ENCODE data around the gene EFNA2.

Gene EFNA2

DNA sequence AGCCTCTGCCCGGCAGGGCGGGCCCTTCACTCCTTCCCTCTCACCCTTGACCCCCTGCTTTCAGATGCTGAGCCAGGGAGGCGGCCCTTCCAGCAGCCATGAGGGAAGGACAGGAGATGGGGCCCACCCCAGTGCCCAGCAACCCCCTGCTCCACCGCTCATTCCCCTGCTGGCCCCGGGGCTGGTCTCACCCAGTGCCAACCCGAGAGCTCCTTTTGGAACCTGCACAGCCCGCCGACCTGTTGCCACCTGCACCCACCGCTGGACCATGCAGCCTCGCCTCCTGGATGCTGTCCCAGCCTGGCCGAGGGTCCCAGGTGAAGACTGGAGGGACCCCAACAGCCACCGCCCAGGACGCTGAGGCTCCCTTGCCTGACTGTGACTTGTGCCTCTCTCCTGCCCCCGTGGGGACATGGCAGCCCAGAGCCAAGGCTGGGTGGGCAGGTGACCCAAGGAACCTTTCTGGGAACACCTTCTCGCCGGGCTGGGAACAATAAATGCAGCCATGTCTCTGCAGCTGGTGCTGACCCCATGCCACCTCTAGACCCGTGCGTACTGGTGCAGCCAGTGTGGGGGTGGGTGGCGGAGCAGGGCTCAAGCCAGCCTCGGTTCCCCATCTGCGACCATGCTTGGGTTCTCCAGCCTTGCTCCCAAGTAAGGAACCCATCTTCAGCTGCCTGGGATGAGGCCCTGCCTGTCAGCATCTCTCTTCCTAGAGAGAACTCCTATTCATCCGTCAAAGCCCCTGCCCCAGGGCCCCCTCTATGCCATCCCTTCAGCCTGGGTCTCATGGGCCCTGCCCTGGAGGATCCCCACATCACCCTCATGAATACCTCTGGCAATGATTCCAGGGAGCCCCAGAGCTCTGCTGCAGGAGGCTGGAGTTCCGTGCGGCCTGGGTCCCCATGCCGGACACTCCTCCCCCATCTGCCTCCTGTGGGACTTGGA, 6.7 kb upstream of the EFNA2 start:
- H3K27me3 Mint-ChIP-seq, result peaks cover under 1% of the 10 kb centered on the region
- ATAC-seq (no peak), DNase-seq (no peak)
- H3K4me1 Mint-ChIP-seq, result peaks cover 23% of the 10 kb centered on the region
- no peaks in the 10 kb centered on the region for H3K9me3 Mint-ChIP-seq
- no peak overlapping the region for H3K27ac Mint-ChIP-seq
- H3K4me3 Mint-ChIP-seq, result no peak overlapping the region
- peaks cover 16% of the 10 kb centered on the region for H3K36me3 Mint-ChIP-seq (ENCODE audit: low read depth)

DNA sequence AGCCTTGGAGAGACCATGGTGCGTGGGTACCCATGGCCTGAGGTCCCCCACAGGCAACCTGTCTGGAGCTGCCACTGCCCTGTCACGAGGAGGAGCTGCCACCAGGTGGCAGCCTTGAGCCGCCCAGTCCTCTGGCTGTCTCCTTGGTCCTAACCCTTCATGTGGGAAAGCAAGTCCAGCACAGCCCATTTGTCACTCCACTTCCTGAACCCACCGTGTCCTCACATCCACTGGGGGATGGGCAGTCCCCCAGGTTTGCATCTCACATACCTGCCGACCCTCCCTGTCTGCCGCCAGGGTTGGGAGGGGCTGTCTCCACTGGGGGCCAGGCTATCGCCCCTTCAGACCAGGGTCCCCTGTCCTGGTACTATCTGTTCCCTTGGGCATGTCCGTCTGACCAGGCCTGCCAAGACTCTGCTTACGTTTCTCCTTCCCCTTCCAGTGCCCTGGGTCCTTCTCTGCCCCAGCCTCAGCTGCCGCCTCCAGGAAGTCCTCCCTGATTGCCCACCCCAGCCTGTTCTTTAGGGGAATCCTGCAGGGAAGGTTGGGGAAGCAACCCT, 5.8 kb upstream of the EFNA2 start:
- Mint-ChIP-seq H3K9me3 (no peaks in the 10 kb centered on the region), H3K4me3 (peak overlapping the region; percentile 17), H3K27me3 (peaks cover 8% of the 10 kb centered on the region), H3K4me1 (peaks cover 18% of the 10 kb centered on the region), H3K27ac (no peak overlapping the region), H3K36me3 (ENCODE audit: low read depth) (peaks cover 12% of the 10 kb centered on the region)
- DNase-seq (peak; percentile 86), ATAC-seq (peak; percentile 17)

DNA sequence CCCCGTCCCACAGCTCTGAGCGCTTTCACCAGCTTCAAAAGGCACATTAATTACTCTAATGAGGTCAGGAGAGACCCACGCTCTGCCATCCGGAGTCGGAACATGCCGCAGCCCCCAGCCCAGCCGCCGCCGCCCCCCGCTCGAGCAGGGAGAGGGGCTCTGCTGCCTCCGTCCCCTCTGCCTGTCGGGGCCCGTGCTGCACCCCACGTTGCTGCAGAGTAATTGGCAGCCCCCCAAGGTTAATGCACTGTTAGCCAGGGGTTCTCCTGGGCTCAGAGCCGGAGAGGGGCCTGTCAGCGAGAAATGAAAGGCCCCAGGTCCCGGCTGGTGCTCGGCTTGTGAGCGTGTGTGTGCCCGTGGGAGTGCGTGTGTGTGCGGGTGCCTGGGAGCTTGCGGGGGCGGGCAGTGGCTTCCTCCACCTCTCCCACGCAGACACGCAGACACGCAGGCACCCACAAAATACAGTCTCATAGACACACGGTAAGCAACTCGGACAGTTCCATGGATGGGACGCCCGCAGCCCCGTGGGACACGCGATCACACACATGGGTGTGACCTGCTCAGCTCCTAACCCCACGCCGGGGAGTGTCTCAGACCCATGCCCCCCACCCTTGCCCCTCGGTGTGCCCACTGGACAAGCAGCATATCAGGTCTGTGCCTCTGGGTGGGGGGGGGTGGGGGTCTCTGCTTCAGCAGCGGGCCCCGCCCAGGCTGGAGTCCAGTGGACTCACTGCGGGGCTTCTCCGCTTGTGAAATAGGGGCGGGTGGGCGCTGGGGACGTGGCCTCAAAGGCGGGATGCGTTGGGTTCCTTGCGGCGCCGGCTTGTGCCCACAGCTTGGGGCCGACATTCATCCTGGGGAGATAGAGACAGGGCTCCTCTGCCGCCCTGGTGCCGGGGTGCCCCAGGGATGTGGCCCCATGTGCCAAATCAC, 4.8 kb upstream of the EFNA2 start:
- H3K4me3 Mint-ChIP-seq, result no peak overlapping the region
- H3K9me3 Mint-ChIP-seq, result no peaks in the 10 kb centered on the region
- H3K27ac Mint-ChIP-seq, result no peak overlapping the region
- H3K27me3 Mint-ChIP-seq, result peaks cover 14% of the 10 kb centered on the region
- ATAC-seq (no peak), DNase-seq (no peak)
- H3K4me1 Mint-ChIP-seq, result peaks cover 18% of the 10 kb centered on the region
- peaks cover 12% of the 10 kb centered on the region for H3K36me3 Mint-ChIP-seq (ENCODE audit: low read depth)

DNA sequence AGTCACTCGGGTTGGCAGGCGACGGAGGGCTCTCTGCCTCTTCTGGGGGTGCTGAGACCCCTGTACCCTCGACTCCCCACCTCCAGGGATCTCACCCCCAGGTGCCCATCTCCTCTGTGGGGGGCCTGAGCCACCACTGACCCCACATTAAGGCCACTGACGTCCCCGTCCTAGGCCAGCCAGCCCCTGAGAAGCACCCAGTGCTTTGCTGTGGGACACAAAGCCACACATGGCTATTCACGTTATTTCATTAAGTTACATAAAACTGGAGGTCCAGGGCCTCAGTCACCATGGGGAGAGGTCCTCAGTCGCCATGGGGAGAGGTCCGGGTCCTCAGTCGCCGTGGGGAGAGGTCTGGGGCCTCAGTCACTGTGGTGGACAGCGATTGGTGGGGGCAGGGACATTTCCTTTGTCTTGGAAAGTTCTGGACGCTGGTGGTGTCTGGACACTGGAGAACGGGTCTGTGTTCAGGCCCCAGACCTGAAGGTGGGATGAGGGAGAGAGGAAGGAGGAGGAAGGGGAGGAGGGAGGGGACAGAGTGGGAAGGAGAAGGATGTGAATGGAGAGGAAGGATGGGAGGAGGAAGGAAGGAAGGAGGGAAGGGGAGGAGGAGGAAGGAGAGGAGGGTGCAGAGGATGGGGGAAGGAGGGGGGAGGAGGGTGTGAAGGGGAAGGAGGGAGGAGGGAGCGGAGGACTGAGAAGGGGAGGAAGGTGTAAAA, 3.9 kb upstream of the EFNA2 start:
- H3K27ac Mint-ChIP-seq, result no peak overlapping the region
- H3K9me3 Mint-ChIP-seq, result no peaks in the 10 kb centered on the region
- no peak overlapping the region for H3K4me3 Mint-ChIP-seq
- peaks cover 17% of the 10 kb centered on the region for H3K27me3 Mint-ChIP-seq
- no peak for DNase-seq
- H3K36me3 Mint-ChIP-seq (ENCODE audit: low read depth), result peaks cover 8% of the 10 kb centered on the region
- ATAC-seq, result no peak
- H3K4me1 Mint-ChIP-seq, result peaks cover 15% of the 10 kb centered on the region

DNA sequence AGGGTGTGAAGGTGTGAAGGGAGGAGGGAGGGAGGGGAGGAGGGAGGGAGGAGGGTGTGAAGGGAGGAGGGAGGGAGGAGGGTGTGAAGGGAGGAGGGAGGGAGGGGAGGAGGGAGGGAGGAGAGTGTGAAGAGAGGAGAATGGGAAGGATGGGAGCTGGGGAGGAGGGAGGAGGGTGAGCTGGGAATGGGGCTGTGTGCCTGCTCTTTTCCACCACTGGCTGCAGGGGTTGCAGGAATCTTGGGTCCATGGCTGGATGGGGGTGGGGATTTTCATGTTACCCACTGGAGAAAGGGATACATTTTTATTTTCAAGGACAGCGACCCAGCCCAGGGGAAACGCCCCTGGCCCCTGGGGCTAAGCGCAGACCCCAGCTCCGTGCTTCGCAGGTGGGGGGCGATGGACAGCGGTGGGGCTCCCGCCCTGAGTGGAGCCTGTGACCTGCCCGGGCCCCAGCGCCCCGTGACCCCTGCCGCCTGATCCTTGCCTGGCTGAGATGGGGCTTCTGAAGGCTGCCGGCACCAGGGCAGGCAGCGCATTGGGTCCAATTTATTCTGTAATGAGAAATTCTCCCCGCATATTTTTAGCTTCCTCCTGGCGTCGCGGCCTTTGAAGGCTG, 3.0 kb upstream of the EFNA2 start:
- no peak for DNase-seq
- Mint-ChIP-seq H3K27ac (no peak overlapping the region), H3K4me1 (peaks cover 10% of the 10 kb centered on the region), H3K27me3 (peaks cover 19% of the 10 kb centered on the region), H3K36me3 (ENCODE audit: low read depth) (peaks cover 5% of the 10 kb centered on the region), H3K9me3 (no peaks in the 10 kb centered on the region), H3K4me3 (no peak overlapping the region)
- ATAC-seq, result no peak

DNA sequence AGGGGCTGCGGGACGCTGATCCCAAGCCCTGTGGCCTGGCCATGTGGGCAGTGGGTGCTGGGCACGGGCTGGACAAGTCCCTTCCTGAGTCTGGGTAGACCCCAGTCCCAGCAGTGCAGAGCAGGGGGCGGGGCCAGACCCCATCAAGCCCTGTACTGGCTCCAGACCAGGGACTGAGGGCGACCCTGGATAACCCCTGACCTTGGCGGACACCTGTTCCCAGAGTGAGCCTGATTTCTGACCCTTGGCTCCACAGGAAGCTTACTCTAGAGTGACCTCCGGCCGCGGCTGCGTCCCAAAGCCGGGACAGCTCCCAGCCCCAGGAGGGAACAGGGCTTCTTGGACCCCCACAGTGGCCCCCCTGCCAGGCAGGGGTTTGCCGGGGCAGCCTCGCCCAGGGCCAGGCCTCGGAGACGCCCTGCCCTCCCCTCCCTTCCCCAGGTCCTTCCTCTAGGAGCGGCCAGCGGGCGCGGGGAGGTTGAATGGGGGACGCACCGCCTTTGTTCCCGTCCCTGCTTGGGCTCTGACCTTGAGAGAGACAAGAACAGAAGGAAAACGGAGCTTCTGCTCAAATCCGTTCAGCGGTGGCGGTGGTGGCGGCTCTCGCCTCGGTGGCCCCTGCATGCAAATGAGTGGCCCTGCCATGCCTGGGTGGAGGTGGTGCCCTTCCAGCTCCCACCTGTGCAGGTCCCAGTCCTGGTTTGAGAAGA, 2.3 kb upstream of the EFNA2 start:
- Mint-ChIP-seq H3K4me1 (peaks cover 5% of the 10 kb centered on the region), H3K27me3 (peaks cover 22% of the 10 kb centered on the region), H3K36me3 (ENCODE audit: low read depth) (peaks cover 5% of the 10 kb centered on the region), H3K27ac (no peak overlapping the region), H3K4me3 (no peak overlapping the region), H3K9me3 (no peaks in the 10 kb centered on the region)
- ATAC-seq (no peak), DNase-seq (no peak)

DNA sequence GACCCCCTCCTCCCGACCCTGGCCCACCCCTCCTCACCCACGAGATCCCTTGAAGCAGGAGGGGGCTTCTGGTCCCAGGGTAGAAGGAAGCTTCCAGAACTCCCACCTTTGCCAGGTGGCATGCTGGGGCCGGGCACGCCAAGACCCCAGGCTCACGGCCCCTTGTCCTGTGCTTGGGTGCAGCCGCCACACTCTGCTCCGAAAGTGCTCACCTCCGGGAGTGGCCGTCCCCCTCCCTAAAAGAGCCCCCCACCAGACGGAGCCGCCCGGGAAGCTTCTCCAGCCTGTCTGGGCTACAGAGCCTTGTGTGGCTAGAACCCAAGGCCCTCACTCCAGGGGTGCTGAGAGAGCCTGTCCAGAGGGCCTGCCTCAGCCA, 1.8 kb upstream of the EFNA2 start:
- peaks cover 23% of the 10 kb centered on the region for H3K27me3 Mint-ChIP-seq
- H3K36me3 Mint-ChIP-seq (ENCODE audit: low read depth), result peaks cover 5% of the 10 kb centered on the region
- no peak overlapping the region for H3K4me3 Mint-ChIP-seq
- no peak overlapping the region for H3K27ac Mint-ChIP-seq
- no peaks in the 10 kb centered on the region for H3K9me3 Mint-ChIP-seq
- no peak for ATAC-seq
- H3K4me1 Mint-ChIP-seq, result peaks cover 5% of the 10 kb centered on the region
- no peak for DNase-seq

DNA sequence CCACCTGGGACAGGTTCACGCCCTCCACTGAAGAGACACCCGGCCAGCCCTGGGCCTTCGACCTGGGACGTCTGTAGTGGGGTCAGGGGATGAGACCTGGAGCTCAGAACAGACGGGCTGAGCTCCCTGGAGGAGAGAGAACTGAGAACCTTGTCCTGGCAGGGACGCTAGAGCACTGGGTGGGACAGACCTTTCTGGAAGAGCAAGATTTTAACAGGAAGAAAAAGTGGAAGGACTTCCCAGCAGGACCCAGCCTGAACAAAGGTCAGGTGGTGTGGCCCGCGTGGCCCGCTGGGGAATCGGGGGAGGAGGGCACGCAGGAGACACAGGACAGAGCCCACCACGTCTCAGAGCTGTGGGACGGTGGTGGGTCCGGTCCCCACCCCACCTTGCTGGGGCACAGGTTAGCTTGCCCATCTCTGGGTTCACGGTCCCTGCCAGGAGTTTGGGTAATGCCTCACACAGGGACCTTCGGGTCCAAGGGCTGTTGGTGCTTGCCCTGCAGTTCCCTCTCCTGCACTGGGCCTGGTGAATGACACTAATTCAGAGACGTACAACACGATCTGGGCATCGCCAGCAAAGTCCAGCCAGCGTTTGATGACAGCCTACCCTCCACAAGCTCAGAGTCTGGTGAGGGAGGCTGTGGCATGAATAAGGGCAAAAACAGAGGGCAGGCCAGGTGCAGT, 1.2 kb upstream of the EFNA2 start:
- DNase-seq (no peak), ATAC-seq (no peak)
- peaks cover 27% of the 10 kb centered on the region for H3K27me3 Mint-ChIP-seq
- peaks cover 5% of the 10 kb centered on the region for H3K4me1 Mint-ChIP-seq
- H3K36me3 Mint-ChIP-seq (ENCODE audit: low read depth), result peaks cover 5% of the 10 kb centered on the region
- no peak overlapping the region for H3K4me3 Mint-ChIP-seq
- H3K9me3 Mint-ChIP-seq, result no peaks in the 10 kb centered on the region
- no peak overlapping the region for H3K27ac Mint-ChIP-seq

DNA sequence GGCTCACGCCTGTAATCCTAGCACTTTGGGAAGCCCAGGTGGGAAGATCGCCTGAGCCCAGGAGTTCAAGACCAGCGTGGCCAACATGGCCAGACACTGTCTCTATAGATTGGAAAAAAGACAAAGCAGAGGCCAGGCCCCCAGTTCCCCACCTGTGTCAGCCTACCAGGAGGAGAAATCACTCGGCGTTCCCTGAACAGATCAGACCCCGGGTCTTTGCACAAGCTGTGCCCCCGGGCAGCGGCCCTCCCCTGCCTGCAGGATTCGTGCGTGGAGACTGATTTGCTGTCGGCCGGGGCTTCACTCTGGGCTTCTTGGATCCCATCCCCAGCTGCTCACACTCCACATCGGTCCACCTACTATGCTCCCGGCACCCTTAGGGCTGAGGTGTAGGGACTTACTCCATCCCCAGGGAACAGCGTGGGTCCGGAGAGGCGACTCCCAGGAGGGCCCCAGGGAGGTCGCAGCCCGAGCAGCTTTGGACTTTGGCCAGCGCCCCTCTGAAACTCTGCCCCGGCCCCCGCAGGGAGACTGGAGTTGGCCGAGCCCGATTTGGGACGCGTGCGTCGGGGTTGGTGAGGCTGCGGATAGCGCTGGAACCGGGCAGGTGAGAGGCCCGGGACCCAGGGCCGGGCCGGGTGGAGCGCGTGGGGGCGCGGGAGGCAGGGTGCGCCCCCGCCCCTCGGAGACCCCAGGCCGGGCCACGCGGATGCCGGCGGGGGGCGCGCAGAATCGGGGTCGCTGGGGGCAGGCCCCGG, 515 bp upstream of the EFNA2 start:
- H3K36me3 Mint-ChIP-seq (ENCODE audit: low read depth), result peaks cover 2% of the 10 kb centered on the region
- H3K27me3 Mint-ChIP-seq, result peaks cover 27% of the 10 kb centered on the region
- no peak overlapping the region for H3K4me3 Mint-ChIP-seq
- no peaks in the 10 kb centered on the region for H3K9me3 Mint-ChIP-seq
- no peak for ATAC-seq
- H3K27ac Mint-ChIP-seq, result no peak overlapping the region
- DNase-seq, result no peak
- H3K4me1 Mint-ChIP-seq, result peaks cover 2% of the 10 kb centered on the region

DNA sequence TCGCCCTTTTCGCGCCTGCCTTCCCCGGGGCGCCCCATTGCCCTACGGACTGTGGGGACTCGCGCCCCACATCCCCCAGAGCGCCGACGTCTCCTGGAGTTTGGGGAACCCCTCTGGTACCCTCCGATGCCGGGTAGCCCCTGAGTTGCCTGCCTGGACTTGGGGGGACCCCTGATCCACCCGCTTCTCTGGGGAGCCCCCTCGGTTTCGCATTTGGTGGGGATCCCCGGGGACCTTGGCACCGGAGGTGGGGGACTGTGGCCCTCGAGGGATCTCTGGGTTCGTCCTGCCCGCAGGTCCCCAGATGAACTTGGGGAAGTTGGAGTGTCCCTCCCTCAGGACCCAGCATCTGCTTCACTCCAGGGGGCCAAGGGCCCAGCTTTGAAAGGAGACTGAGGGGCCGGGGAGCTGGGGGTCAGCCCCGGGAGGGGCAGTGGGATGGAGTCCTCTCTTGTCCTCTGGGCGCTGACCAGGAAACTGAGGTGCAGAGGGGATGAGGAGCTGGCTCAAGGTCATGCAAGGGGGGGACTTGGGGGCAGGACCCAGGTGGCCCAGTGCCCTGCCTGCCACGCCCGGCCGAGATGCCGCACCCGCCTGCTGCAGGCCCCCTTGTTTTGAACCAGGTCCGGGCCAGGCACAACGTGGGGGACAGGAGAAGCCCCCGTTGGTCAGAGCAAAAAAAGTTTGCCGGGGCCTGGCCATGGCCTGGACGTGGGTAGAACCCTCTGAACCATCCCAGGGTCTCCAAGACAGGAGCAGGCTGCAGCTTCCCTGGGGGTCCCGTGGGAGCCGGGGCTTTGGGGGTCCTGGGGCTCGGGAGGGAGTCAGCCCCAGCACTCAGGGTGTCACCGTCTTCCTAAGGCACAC, 1.0 kb downstream of the EFNA2 start:
- Mint-ChIP-seq H3K4me3 (peak overlapping the region; percentile 17), H3K4me1 (no peaks in the 10 kb centered on the region)

DNA sequence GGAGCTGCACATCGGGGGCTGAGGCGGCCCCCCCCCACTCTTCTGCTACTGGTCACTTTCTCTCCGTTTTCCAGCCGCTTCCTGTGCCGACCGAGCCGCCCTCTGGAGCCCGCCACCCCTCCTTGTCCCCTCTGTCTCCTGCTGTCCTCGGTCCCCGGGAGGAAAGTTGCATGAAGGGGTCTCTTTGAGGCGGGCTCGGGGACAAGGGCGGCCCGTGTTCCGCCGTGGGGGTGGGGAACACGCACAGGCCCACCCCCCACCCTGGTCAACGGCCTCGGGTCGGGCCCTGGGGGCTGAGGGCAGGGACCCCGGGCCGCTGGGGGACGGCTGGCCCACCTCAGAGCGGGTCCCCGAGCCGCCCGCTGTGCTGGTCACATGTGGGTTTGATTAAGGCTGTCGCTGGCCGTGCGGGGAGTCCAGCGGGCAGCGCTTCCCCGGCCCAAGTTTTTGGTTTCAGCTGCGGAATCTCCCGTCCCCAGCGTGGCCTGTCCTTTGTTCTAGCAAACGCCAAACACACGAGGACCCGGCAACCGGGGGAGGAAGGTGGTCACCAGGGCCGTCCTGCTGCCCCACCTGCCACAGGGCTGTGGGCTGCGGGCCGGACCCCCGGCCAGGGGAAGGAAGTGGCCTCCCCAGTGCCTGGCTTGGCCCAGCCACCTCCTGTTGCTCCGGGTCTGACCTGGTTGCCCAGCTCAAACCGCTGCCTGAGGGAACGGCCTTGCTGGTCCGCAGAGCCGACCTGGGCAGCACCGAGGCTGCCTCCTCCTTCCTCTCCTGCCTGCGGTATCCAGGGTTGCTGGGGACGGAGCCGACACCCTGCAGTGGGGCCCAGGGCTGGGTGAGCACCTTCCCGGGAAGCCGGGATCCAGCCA, 1.9 kb downstream of the EFNA2 start:
- no peak for ATAC-seq
- DNase-seq, result no peak
- Mint-ChIP-seq H3K4me1 (no peaks in the 10 kb centered on the region), H3K4me3 (no peak overlapping the region), H3K36me3 (ENCODE audit: low read depth) (no peaks in the 10 kb centered on the region), H3K9me3 (no peaks in the 10 kb centered on the region), H3K27ac (no peak overlapping the region), H3K27me3 (peaks cover 33% of the 10 kb centered on the region)

More for the DNA sequence above, 1.0 kb downstream of the EFNA2 start:
- Mint-ChIP-seq H3K9me3 (no peaks in the 10 kb centered on the region), H3K36me3 (ENCODE audit: low read depth) (no peaks in the 10 kb centered on the region), H3K27ac (no peak overlapping the region), H3K27me3 (peaks cover 29% of the 10 kb centered on the region)
- DNase-seq (no peak), ATAC-seq (no peak)

Data from activated naive CD8-positive, alpha-beta T cell treated with anti-CD3 and anti-CD28 coated beads, Interleukin-2, amount 50 U/mL, for 24 hours (primary cell).